Gastrocnemius medialis (tissue), 4 donors: ENCODE results near the gene TLR2.

Experiments used
- POLR2A ChIP-seq, 2 donors: fragments of 450-650 bp; IDR thresholded peaks; one replicate each; pipeline ENCODE4 v1.6.1; 2017; ENCODE audit warnings: antibody characterized with exemption in 2 of 2, mild to moderate bottlenecking in 2 of 2, moderate library complexity in 2 of 2
- TF ChIP-seq, protein P1 (sequence below), 5 experiments: fragments of 450-650 bp in 3 of 5; fragments of 200-600 bp in 2 of 5; sonication (generic) in 2 of 5; IDR thresholded peaks in 4 of 5; conservative IDR thresholded peaks in 1 of 5; 1 replicate in 4 of 5; 2 replicates in 1 of 5; pipeline ENCODE4 v1.5.1; 2016 to 2019; ENCODE audit warnings: antibody characterized with exemption in 5 of 5, mild to moderate bottlenecking in 3 of 5, moderate library complexity in 3 of 5

DNA sequence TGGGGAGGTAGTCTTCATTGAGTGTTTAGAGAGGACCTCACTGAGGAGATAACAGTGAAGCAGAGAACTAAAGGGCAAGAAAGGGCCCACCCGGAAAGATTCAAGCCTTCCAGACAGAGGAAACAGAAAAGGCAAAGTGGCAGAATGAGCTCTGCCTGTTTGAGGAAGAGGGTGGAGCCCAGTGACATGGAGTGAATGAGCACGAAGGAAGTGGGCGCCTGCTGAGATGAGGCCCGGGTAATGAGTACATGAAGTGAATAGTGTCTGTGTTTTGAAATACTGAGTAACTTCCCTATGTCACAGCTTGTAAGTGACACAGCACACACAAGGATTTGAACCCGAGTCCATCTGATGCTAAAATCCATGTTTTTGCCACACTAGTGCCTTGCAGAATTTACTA, 32.5 kb upstream of the TLR2 start:
- TF ChIP-seq, protein P1, sequence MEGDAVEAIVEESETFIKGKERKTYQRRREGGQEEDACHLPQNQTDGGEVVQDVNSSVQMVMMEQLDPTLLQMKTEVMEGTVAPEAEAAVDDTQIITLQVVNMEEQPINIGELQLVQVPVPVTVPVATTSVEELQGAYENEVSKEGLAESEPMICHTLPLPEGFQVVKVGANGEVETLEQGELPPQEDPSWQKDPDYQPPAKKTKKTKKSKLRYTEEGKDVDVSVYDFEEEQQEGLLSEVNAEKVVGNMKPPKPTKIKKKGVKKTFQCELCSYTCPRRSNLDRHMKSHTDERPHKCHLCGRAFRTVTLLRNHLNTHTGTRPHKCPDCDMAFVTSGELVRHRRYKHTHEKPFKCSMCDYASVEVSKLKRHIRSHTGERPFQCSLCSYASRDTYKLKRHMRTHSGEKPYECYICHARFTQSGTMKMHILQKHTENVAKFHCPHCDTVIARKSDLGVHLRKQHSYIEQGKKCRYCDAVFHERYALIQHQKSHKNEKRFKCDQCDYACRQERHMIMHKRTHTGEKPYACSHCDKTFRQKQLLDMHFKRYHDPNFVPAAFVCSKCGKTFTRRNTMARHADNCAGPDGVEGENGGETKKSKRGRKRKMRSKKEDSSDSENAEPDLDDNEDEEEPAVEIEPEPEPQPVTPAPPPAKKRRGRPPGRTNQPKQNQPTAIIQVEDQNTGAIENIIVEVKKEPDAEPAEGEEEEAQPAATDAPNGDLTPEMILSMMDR (IDR thresholded peaks at IDR 0.05 in 4 of 5, conservative IDR thresholded peaks at IDR 0.05 in 1 of 5), result no peak
- TF ChIP-seq POLR2A (IDR thresholded peaks at IDR 0.05), result no peak
